Neural progenitor cell (in vitro differentiated cells): ENCODE measurements around the gene SCIN. TPM values are rescaled to one million over a fixed set of nuclear protein-coding genes. Genes with fewer than 3 reads are reported as not detected.

Experiments
- DNase-seq: peaks from one replicate; pipeline ENCODE4 v3.0.0-alpha.2; 2016; ENCODE audit warnings: low spot score
- H2AFZ ChIP-seq: fragments of 200-600 bp; sonication (generic); replicated peaks from 2 replicates; pipeline ENCODE4 v1.6.1; 2016; ENCODE audit warnings: antibody characterized with exemption
- H3F3A ChIP-seq: fragments of 200-600 bp; sonication (generic); 2 replicates; pipeline ENCODE4 v1.6.1; 2016; ENCODE audit warnings: antibody characterized with exemption, low read depth
- H3K27ac ChIP-seq: fragments of 200-600 bp; sonication (generic); 2 replicates; pipeline ENCODE4 v1.5.1; 2016; ENCODE audit warnings: mild to moderate bottlenecking
- H3K27me3 ChIP-seq: fragments of 200-600 bp; sonication (generic); 2 replicates; pipeline ENCODE4 v1.6.1; 2016; ENCODE audit warnings: mild to moderate bottlenecking, moderate library complexity
- H3K36me3 ChIP-seq: fragments of 200-600 bp; sonication (generic); 2 replicates; pipeline ENCODE4 v1.5.1; 2016
- H3K4me1 ChIP-seq: fragments of 200-600 bp; sonication (generic); 2 replicates; pipeline ENCODE4 v1.6.1; 2016; ENCODE audit warnings: mixed run types
- H3K4me2 ChIP-seq: fragments of 200-600 bp; sonication (generic); 2 replicates; pipeline ENCODE4 v1.6.1; 2016
- H3K4me3 ChIP-seq: fragments of 200-600 bp; sonication (generic); 2 replicates; pipeline ENCODE4 v1.5.1; 2016
- H3K79me2 ChIP-seq: fragments of 200-600 bp; sonication (generic); 2 replicates; pipeline ENCODE4 v1.6.1; 2016; ENCODE audit warnings: low read depth
- H3K9ac ChIP-seq: fragments of 200-600 bp; sonication (generic); 2 replicates; pipeline ENCODE4 v1.6.1; 2016
- H3K9me3 ChIP-seq: fragments of 200-600 bp; sonication (generic); 2 replicates; pipeline ENCODE4 v1.5.1; 2016; ENCODE audit warnings: low read depth
- H4K20me1 ChIP-seq: fragments of 200-600 bp; sonication (generic); 2 replicates; pipeline ENCODE4 v1.6.1; 2016; ENCODE audit warnings: low read depth
- H3K27ac Mint-ChIP-seq: 3 replicates; pipeline ENCODE4 v1.8.0; 2021; ENCODE audit warnings: mixed read lengths
- H3K27me3 Mint-ChIP-seq: 2 replicates; pipeline ENCODE4 v1.8.0; 2022; ENCODE audit warnings: low read depth, mild to moderate bottlenecking, inconsistent platforms, moderate library complexity, mixed read lengths; ENCODE audit not compliant: insufficient read depth
- H3K36me3 Mint-ChIP-seq: 3 replicates; pipeline ENCODE4 v1.8.0; 2021; ENCODE audit warnings: mixed read lengths
- H3K4me1 Mint-ChIP-seq: 3 replicates; pipeline ENCODE4 v1.8.0; 2021; ENCODE audit warnings: mixed read lengths
- H3K4me3 Mint-ChIP-seq: 3 replicates; pipeline ENCODE4 v1.8.0; 2021; ENCODE audit warnings: mild to moderate bottlenecking, moderate library complexity, mixed read lengths
- H3K9me3 Mint-ChIP-seq: 3 replicates; pipeline ENCODE4 v1.8.0; 2020; ENCODE audit warnings: mixed read lengths
- EZH2 ChIP-seq: fragments of 200-600 bp; sonication (generic); IDR thresholded peaks from 2 replicates; pipeline ENCODE4 v1.6.1; 2017; ENCODE audit warnings: antibody characterized with exemption, mild to moderate bottlenecking, moderate library complexity
- EZH2phosphoT487 ChIP-seq: fragments of 200-600 bp; sonication (generic); IDR thresholded peaks from 2 replicates; pipeline ENCODE4 v1.6.1; 2017; ENCODE audit warnings: antibody characterized with exemption
- total RNA-seq: library from RNA; depleted of rRNA; stranded (reverse); fragments of >200 nt; gene quantifications from 2 replicates; pipeline ENCODE4 v1.2.3, GENCODE V29; 2015; ENCODE audit warnings: low replicate concordance
- TF ChIP-seq, protein P1 (sequence below): fragments of 200-600 bp; sonication (generic); IDR thresholded peaks from 2 replicates; pipeline ENCODE4 v1.5.1; 2017; ENCODE audit warnings: antibody characterized with exemption, mild to moderate bottlenecking

Gene SCIN
- total RNA-seq, 1 donor from 2014 or later = not detected

- Histone ChIP-seq H3K27me3 (no peaks in the 10 kb centered on the region), H3K4me2 (no peak overlapping the region), H3F3A (peaks cover 7% of the 10 kb centered on the region), H4K20me1 (no peaks in the 10 kb centered on the region), H3K27ac (no peak overlapping the region), H3K4me3 (no peak overlapping the region), H3K9ac (no peak overlapping the region), H2AFZ (no peak overlapping the region), H3K9me3 (peaks cover 4% of the 10 kb centered on the region), H3K4me1 (no peaks in the 10 kb centered on the region), H3K36me3 (no peaks in the 10 kb centered on the region), H3K79me2 (peaks cover 10% of the 10 kb centered on the region)
- Mint-ChIP-seq H3K27ac (no peak overlapping the region), H3K36me3 (peaks cover 34% of the 10 kb centered on the region), H3K27me3 (no peaks in the 10 kb centered on the region), H3K4me1 (peaks cover 4% of the 10 kb centered on the region), H3K4me3 (no peak overlapping the region), H3K9me3 (peaks cover 42% of the 10 kb centered on the region)
- no peak for TF ChIP-seq EZH2
- TF ChIP-seq, protein P1, sequence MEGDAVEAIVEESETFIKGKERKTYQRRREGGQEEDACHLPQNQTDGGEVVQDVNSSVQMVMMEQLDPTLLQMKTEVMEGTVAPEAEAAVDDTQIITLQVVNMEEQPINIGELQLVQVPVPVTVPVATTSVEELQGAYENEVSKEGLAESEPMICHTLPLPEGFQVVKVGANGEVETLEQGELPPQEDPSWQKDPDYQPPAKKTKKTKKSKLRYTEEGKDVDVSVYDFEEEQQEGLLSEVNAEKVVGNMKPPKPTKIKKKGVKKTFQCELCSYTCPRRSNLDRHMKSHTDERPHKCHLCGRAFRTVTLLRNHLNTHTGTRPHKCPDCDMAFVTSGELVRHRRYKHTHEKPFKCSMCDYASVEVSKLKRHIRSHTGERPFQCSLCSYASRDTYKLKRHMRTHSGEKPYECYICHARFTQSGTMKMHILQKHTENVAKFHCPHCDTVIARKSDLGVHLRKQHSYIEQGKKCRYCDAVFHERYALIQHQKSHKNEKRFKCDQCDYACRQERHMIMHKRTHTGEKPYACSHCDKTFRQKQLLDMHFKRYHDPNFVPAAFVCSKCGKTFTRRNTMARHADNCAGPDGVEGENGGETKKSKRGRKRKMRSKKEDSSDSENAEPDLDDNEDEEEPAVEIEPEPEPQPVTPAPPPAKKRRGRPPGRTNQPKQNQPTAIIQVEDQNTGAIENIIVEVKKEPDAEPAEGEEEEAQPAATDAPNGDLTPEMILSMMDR = no peak
- no peak for TF ChIP-seq EZH2phosphoT487
- DNase-seq = no peak
Measured at GRCh38 chr7:12699299-12699698, 128.8 kb downstream of the SCIN start.

GRCh38 chr7:12701433-12701832 is 130.9 kb downstream of the SCIN start:
- no peaks in the 10 kb centered on the region for H3K4me1 ChIP-seq
- H3K36me3 ChIP-seq = no peaks in the 10 kb centered on the region
- no peak overlapping the region for H3K4me3 Mint-ChIP-seq
- no peak overlapping the region for H3K27ac ChIP-seq
- peaks cover 45% of the 10 kb centered on the region for H3K9me3 Mint-ChIP-seq
- H3K9me3 ChIP-seq = peaks cover 4% of the 10 kb centered on the region
- no peaks in the 10 kb centered on the region for H3K79me2 ChIP-seq
- no peak overlapping the region for H3K9ac ChIP-seq
- no peak overlapping the region for H2AFZ ChIP-seq
- peaks cover 3% of the 10 kb centered on the region for H3K4me1 Mint-ChIP-seq
- no peak for DNase-seq
- no peaks in the 10 kb centered on the region for H3K27me3 ChIP-seq
- TF ChIP-seq EZH2phosphoT487 (no peak), EZH2 (no peak)
- TF ChIP-seq, protein P1 = no peak
- H3K4me2 ChIP-seq = no peak overlapping the region
- no peaks in the 10 kb centered on the region for H3K27me3 Mint-ChIP-seq
- no peak overlapping the region for H3K4me3 ChIP-seq
- H3K27ac Mint-ChIP-seq = no peak overlapping the region
- peaks cover 34% of the 10 kb centered on the region for H3K36me3 Mint-ChIP-seq
- no peaks in the 10 kb centered on the region for H4K20me1 ChIP-seq
- no peaks in the 10 kb centered on the region for H3F3A ChIP-seq

DNA sequence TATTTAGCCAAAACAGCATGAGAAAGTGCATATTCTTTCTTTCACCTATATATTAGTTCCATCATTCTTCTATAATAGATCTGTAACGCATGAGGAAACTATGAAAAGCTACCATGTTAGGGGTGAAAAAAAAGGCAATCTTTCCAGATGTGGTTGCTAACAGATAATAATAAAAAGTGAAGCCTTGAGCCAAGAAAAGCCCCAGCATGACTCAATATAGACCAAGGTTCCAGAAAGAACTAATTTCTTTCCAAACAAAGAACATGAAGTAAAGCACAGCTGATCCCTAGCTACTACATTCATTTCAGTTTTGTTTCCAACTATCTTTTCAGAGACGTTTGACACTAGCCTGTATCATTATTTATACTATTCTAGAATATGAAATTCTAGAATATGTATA is 133.4 kb downstream of the SCIN start:
- no peak for TF ChIP-seq EZH2
- H3K36me3 Mint-ChIP-seq = peaks cover 23% of the 10 kb centered on the region
- Histone ChIP-seq H3K36me3 (no peaks in the 10 kb centered on the region), H3K9me3 (peaks cover 4% of the 10 kb centered on the region), H3K79me2 (no peaks in the 10 kb centered on the region), H4K20me1 (no peaks in the 10 kb centered on the region), H3F3A (no peaks in the 10 kb centered on the region), H3K9ac (no peak overlapping the region), H3K4me2 (no peak overlapping the region), H3K27me3 (no peaks in the 10 kb centered on the region), H2AFZ (no peak overlapping the region), H3K4me3 (no peak overlapping the region), H3K27ac (no peak overlapping the region), H3K4me1 (peaks cover 12% of the 10 kb centered on the region)
- peaks cover 37% of the 10 kb centered on the region for H3K9me3 Mint-ChIP-seq
- no peak for DNase-seq
- H3K27ac Mint-ChIP-seq = no peak overlapping the region
- H3K4me1 Mint-ChIP-seq = peaks cover 16% of the 10 kb centered on the region
- H3K4me3 Mint-ChIP-seq = no peak overlapping the region
- H3K27me3 Mint-ChIP-seq = no peaks in the 10 kb centered on the region

GRCh38 chr7:12705878-12706277 is 135.4 kb downstream of the SCIN start:
- H3K36me3 Mint-ChIP-seq = peaks cover 15% of the 10 kb centered on the region
- peaks cover 22% of the 10 kb centered on the region for H3K9me3 Mint-ChIP-seq
- peaks cover 20% of the 10 kb centered on the region for H3K4me1 Mint-ChIP-seq
- Histone ChIP-seq H3K27ac (no peak overlapping the region), H3K36me3 (no peaks in the 10 kb centered on the region), H3K4me3 (no peak overlapping the region), H3F3A (no peaks in the 10 kb centered on the region), H4K20me1 (no peaks in the 10 kb centered on the region), H2AFZ (no peak overlapping the region), H3K79me2 (no peaks in the 10 kb centered on the region), H3K27me3 (no peaks in the 10 kb centered on the region), H3K4me2 (no peak overlapping the region), H3K9ac (no peak overlapping the region), H3K4me1 (peaks cover 12% of the 10 kb centered on the region), H3K9me3 (peaks cover 4% of the 10 kb centered on the region)
- H3K4me3 Mint-ChIP-seq = no peak overlapping the region
- H3K27ac Mint-ChIP-seq = no peak overlapping the region
- H3K27me3 Mint-ChIP-seq = no peaks in the 10 kb centered on the region
- TF ChIP-seq, protein P1 = no peak
- TF ChIP-seq EZH2 = no peak
- TF ChIP-seq EZH2phosphoT487 = no peak
- DNase-seq = no peak
